A549 (cell line): ENCODE data around the gene KCNG2. TPM values are rescaled to one million over a fixed set of nuclear protein-coding genes. Genes with fewer than 3 reads are reported as not detected.

Experiments used
- ATAC-seq, 2 experiments: fragments of 200-7000 bp in 1 of 2; fragments of >200 bp in 1 of 2; cut with Nextera tagmentation in 1 of 2; cut with Tn5 transposase in 1 of 2; 3 replicates each; pipeline versions ENCODE4 v1.8.0 to v1.9.1; 2018 to 2020; ENCODE audit warnings: mild to moderate bottlenecking in 1 of 2, moderate library complexity in 1 of 2
- CTCF ChIA-PET: fragments of 300-600 bp; sonication (Branson Sonifier 250); formaldehyde crosslinking; extraction: SDS; loops from one replicate; lab custom pipeline; 2021; ENCODE audit warnings: antibody characterized with exemption, inconsistent platforms; lab: Yijun Ruan, JAX
- POLR2A ChIA-PET: fragments of 350-600 bp; formaldehyde crosslinking; extraction: SDS; loops from one replicate; lab custom pipeline; 2021; ENCODE audit warnings: antibody characterized with exemption, inconsistent platforms; lab: Yijun Ruan, JAX
- DNase-seq, 2 experiments: peaks; one replicate each; pipeline versions ENCODE4 v3.0.0 to v3.0.0-alpha.2; 2011 to 2016; ENCODE audit warnings: low read depth in 1 of 2, low spot score in 1 of 2
- FAIRE-seq: peaks from 2 replicates; lab custom pipeline; 2011; peaks lifted over from hg19 to GRCh38; lab: Jason Lieb, UNC
- H3K27ac ChIP-seq, 2 experiments: fragments of >200 bp; sonication (Bioruptor Twin); formaldehyde crosslinking; 3 replicates each; pipeline ENCODE4 v1.5.1; 2016 to 2017
- H3K4me1 ChIP-seq: fragments of >200 bp; sonication (Bioruptor Twin); formaldehyde crosslinking; 3 replicates; pipeline ENCODE4 v1.6.1; 2016
- H3K4me2 ChIP-seq: fragments of >200 bp; sonication (Bioruptor Twin); formaldehyde crosslinking; 3 replicates; pipeline ENCODE4 v1.6.1; 2016
- H3K4me3 ChIP-seq: fragments of >200 bp; sonication (Bioruptor Twin); formaldehyde crosslinking; 3 replicates; pipeline ENCODE4 v1.5.1; 2016
- H3K9me3 ChIP-seq: fragments of >200 bp; sonication (Bioruptor Twin); formaldehyde crosslinking; 3 replicates; pipeline ENCODE4 v1.6.1; 2016
- BHLHE40 ChIP-seq: IDR thresholded peaks from 2 replicates; pipeline ENCODE4 v1.6.1; 2012; ENCODE audit warnings: low read depth, low read length, inconsistent platforms
- CHD4 ChIP-seq: fragments of 200-600 bp; sonication (generic); IDR thresholded peaks from 2 replicates; pipeline ENCODE4 v1.6.1; 2016; ENCODE audit warnings: antibody characterized with exemption, mild to moderate bottlenecking, borderline replicate concordance
- ESRRA ChIP-seq: fragments of 150-350 bp; IDR thresholded peaks from 2 replicates; pipeline ENCODE4 v1.6.1; 2014; ENCODE audit warnings: mild to moderate bottlenecking, low read length, borderline replicate concordance
- HOXB5 ChIP-seq: fragments of 250-450 bp; sonication (Bioruptor Pico); IDR thresholded peaks from 2 replicates; pipeline ENCODE4 v1.5.0; 2020; ENCODE audit warnings: mild to moderate bottlenecking, moderate library complexity
- JUN ChIP-seq, 2 experiments: fragments of >200 bp; sonication (Bioruptor Twin); formaldehyde crosslinking; IDR thresholded peaks; 2 replicates in 1 of 2; 3 replicates in 1 of 2; pipeline ENCODE4 v1.6.1; 2016 to 2017
- MAFK ChIP-seq: fragments of 450-650 bp; IDR thresholded peaks from 2 replicates; pipeline ENCODE4 v1.6.1; 2014; ENCODE audit not compliant: partially characterized antibody
- MAZ ChIP-seq: fragments of 150-350 bp; IDR thresholded peaks from 2 replicates; pipeline ENCODE4 v1.6.1; 2014; ENCODE audit warnings: antibody characterized with exemption, low read depth, low read length, borderline replicate concordance
- NFE2L2 ChIP-seq: fragments of 150-350 bp; conservative IDR thresholded peaks from 2 replicates; pipeline ENCODE4 v1.6.1; 2014; ENCODE audit warnings: low read length
- NR3C1 ChIP-seq: fragments of >200 bp; sonication (Bioruptor Twin); formaldehyde crosslinking; IDR thresholded peaks from 3 replicates; pipeline ENCODE4 v1.6.1; 2017
- PHF8 ChIP-seq: fragments of 200-600 bp; sonication (generic); IDR thresholded peaks from 2 replicates; pipeline ENCODE4 v1.6.1; 2016; ENCODE audit warnings: low read depth, mild to moderate bottlenecking, antibody characterized with exemption, moderate library complexity, borderline replicate concordance
- POLR2A ChIP-seq: IDR thresholded peaks from 2 replicates; pipeline ENCODE4 v1.6.1; 2012; ENCODE audit warnings: mild to moderate bottlenecking, low read length
- RAD21 ChIP-seq, 2 experiments: fragments of >200 bp in 1 of 2; sonication (Bioruptor Twin) in 1 of 2; formaldehyde crosslinking in 1 of 2; IDR thresholded peaks in 1 of 2; conservative IDR thresholded peaks in 1 of 2; 2 replicates in 1 of 2; 3 replicates in 1 of 2; pipeline ENCODE4 v1.6.1; 2012 to 2018; ENCODE audit warnings: inconsistent platforms in 1 of 2
- RCOR1 ChIP-seq: fragments of 150-350 bp; IDR thresholded peaks from 2 replicates; pipeline ENCODE4 v1.6.1; 2014; ENCODE audit warnings: antibody characterized with exemption, low read length, low read depth
- RFX5 ChIP-seq: fragments of 450-650 bp; IDR thresholded peaks from 2 replicates; pipeline ENCODE4 v1.7.1; 2014; ENCODE audit warnings: antibody characterized with exemption, mild to moderate bottlenecking, moderate library complexity
- TFCP2L1 ChIP-seq: fragments of 250-450 bp; sonication (Bioruptor Pico); IDR thresholded peaks from 2 replicates; pipeline ENCODE4 v1.5.0; 2021; ENCODE audit warnings: mild to moderate bottlenecking
- TP53 ChIP-seq: fragments of 250-450 bp; sonication (Bioruptor Pico); IDR thresholded peaks from 2 replicates; pipeline ENCODE4 v1.5.0; 2021; ENCODE audit warnings: mild to moderate bottlenecking, moderate library complexity
- ZFP36 ChIP-seq: fragments of 450-650 bp; IDR thresholded peaks from 2 replicates; pipeline ENCODE4 v1.6.1; 2014; ENCODE audit warnings: borderline replicate concordance; ENCODE audit not compliant: partially characterized antibody
- ZNF302 ChIP-seq: fragments of 250-450 bp; sonication (Bioruptor Pico); IDR thresholded peaks from 2 replicates; pipeline ENCODE4 v1.9.0; 2021; ENCODE audit warnings: inconsistent platforms, mild to moderate bottlenecking, moderate library complexity
- WGBS: methylation state at CpG from one replicate; pipeline ENCODE4 v1.1.6; 2017; ENCODE audit errors: missing lambda C conversion rate; 5-methylcytosine and 5-hydroxymethylcytosine counted together
- polyA plus RNA-seq, 4 experiments: library from polyadenylated mRNA; depleted of rRNA in 3 of 4; stranded (reverse); fragments of >200 nt; fragmentation: RNase III in 1 of 4; extraction: RNeasy Plus Mini Kit Qiagen cat#74134 plus additional on column Dnase treatment in 1 of 4; gene quantifications; 2 replicates in 3 of 4; 3 replicates in 1 of 4; pipeline ENCODE4 v1.2.3, GENCODE V29; 2011 to 2017
- TF ChIP-seq, protein P1 (sequence below): fragments of 250-450 bp; sonication (Bioruptor Pico); IDR thresholded peaks from 2 replicates; pipeline ENCODE4 v1.5.0; 2021; ENCODE audit warnings: mild to moderate bottlenecking, moderate library complexity, borderline replicate concordance
- TF ChIP-seq, protein P2 (sequence below): fragments of 200-600 bp; sonication (generic); IDR thresholded peaks from 2 replicates; pipeline ENCODE4 v1.6.1; 2016; ENCODE audit warnings: antibody characterized with exemption, mild to moderate bottlenecking, moderate library complexity
- TF ChIP-seq, protein P3 (sequence below): fragments of 250-450 bp; sonication (Bioruptor Pico); IDR thresholded peaks from 2 replicates; pipeline ENCODE4 v1.5.0; 2020; ENCODE audit warnings: low read depth, mild to moderate bottlenecking, moderate library complexity
- TF ChIP-seq, protein P4 (sequence below): fragments of 150-350 bp; IDR thresholded peaks from 2 replicates; pipeline ENCODE4 v1.6.1; 2014; ENCODE audit warnings: low read depth, mild to moderate bottlenecking, low read length

Gene KCNG2
- polyA plus RNA-seq, 2 of the 4 experiments (the other 2 are of a cell fraction): not detected

DNA sequence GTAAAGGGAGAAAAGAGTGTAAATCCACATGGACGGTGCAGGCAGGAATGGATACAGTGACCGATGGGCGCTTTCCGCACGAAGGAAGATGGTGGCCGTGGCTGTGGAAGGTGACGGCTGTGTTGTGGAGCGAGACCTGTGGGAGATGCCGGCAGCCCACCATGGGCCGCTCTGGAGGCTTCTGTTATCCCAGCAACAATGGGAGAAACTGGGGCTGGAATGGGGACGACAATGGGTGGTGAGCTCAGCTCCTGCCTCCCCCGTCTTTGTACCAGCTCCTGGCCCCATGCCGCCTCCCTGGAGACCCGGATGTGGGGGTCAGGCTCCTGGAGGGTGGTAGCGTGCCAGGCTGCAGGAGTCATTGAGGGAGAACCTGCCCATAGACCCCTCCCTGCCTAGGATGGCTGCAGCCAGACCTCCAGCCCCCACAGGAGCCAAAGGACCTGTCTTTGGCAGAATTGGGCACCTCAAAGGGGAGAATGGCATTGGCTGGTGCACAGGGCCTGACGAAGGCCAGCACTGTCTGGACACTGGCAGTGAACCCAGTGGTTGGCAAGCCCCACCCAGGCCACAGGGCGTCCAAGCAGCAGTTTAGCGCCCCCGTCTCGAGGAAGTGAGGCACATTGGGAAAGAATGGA, 81.1 kb downstream of the KCNG2 start:
- ATAC-seq: no peak
- FAIRE-seq: no peak
- Histone ChIP-seq H3K4me3 (no peak overlapping the region), H3K9me3 (no peaks in the 10 kb centered on the region), H3K4me1 (no peaks in the 10 kb centered on the region), H3K4me2 (no peak overlapping the region), H3K27ac (no peak overlapping the region)
- no peak for DNase-seq
- ChIA-PET CTCF (no interaction called here), POLR2A (no interaction called here)
- WGBS: 71% methylated on average over 18 of the region's 20 CpGs
- TF ChIP-seq CHD4 (no peak), PHF8 (no peak), BHLHE40 (no peak), TP53 (CRISPR knock-in tag) (no peak), RCOR1 (no peak), MAZ (no peak), ZNF302 (CRISPR knock-in tag) (no peak), RFX5 (no peak), NR3C1 (no peak), TFCP2L1 (CRISPR knock-in tag) (no peak), POLR2A (no peak), MAFK (no peak), ESRRA (no peak), JUN (IDR thresholded peaks at IDR 0.05) (no peak), HOXB5 (no peak)
- TF ChIP-seq, protein P1, sequence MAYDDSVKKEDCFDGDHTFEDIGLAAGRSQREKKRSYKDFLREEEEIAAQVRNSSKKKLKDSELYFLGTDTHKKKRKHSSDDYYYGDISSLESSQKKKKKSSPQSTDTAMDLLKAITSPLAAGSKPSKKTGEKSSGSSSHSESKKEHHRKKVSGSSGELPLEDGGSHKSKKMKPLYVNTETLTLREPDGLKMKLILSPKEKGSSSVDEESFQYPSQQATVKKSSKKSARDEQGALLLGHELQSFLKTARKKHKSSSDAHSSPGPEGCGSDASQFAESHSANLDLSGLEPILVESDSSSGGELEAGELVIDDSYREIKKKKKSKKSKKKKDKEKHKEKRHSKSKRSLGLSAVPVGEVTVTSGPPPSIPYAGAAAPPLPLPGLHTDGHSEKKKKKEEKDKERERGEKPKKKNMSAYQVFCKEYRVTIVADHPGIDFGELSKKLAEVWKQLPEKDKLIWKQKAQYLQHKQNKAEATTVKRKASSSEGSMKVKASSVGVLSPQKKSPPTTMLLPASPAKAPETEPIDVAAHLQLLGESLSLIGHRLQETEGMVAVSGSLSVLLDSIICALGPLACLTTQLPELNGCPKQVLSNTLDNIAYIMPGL: no peak
- TF ChIP-seq, protein P2, sequence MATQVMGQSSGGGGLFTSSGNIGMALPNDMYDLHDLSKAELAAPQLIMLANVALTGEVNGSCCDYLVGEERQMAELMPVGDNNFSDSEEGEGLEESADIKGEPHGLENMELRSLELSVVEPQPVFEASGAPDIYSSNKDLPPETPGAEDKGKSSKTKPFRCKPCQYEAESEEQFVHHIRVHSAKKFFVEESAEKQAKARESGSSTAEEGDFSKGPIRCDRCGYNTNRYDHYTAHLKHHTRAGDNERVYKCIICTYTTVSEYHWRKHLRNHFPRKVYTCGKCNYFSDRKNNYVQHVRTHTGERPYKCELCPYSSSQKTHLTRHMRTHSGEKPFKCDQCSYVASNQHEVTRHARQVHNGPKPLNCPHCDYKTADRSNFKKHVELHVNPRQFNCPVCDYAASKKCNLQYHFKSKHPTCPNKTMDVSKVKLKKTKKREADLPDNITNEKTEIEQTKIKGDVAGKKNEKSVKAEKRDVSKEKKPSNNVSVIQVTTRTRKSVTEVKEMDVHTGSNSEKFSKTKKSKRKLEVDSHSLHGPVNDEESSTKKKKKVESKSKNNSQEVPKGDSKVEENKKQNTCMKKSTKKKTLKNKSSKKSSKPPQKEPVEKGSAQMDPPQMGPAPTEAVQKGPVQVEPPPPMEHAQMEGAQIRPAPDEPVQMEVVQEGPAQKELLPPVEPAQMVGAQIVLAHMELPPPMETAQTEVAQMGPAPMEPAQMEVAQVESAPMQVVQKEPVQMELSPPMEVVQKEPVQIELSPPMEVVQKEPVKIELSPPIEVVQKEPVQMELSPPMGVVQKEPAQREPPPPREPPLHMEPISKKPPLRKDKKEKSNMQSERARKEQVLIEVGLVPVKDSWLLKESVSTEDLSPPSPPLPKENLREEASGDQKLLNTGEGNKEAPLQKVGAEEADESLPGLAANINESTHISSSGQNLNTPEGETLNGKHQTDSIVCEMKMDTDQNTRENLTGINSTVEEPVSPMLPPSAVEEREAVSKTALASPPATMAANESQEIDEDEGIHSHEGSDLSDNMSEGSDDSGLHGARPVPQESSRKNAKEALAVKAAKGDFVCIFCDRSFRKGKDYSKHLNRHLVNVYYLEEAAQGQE: no peak
- TF ChIP-seq, protein P3, sequence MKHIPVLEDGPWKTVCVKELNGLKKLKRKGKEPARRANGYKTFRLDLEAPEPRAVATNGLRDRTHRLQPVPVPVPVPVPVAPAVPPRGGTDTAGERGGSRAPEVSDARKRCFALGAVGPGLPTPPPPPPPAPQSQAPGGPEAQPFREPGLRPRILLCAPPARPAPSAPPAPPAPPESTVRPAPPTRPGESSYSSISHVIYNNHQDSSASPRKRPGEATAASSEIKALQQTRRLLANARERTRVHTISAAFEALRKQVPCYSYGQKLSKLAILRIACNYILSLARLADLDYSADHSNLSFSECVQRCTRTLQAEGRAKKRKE (CRISPR knock-in tag): no peak
- TF ChIP-seq, all 56 proteins: peak for 0

DNA sequence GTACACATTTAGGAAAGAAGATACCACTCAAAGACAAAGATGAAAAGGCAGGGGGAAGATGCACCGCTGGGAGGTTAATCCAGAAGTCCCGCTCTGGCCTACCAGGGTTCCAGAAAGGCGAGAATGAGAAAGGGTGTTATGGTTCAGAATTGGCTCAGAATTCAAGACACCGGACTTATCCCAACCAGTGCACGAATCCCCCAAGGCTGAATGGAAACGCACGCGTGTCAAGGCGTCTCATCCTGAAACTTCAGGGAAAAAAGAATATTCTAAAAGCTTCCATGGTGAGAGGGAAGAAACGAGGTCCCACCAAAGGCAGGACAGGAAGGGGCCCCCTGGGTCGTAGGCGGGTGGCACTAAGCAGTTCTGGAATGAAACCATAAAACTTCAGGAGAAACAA, 81.8 kb downstream of the KCNG2 start:
- no peak for DNase-seq
- TF ChIP-seq NFE2L2: no peak
- TF ChIP-seq, protein P4, sequence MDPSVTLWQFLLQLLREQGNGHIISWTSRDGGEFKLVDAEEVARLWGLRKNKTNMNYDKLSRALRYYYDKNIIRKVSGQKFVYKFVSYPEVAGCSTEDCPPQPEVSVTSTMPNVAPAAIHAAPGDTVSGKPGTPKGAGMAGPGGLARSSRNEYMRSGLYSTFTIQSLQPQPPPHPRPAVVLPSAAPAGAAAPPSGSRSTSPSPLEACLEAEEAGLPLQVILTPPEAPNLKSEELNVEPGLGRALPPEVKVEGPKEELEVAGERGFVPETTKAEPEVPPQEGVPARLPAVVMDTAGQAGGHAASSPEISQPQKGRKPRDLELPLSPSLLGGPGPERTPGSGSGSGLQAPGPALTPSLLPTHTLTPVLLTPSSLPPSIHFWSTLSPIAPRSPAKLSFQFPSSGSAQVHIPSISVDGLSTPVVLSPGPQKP: no peak
- TF ChIP-seq ZFP36: no peak
- no peak for TF ChIP-seq RCOR1
- no peak for TF ChIP-seq RAD21 (conservative IDR thresholded peaks at IDR 0.05 in 1 of 2, IDR thresholded peaks at IDR 0.05 in 1 of 2)
- Histone ChIP-seq H3K4me2 (no peak overlapping the region), H3K4me1 (no peaks in the 10 kb centered on the region), H3K27ac (no peak overlapping the region), H3K9me3 (no peaks in the 10 kb centered on the region), H3K4me3 (no peak overlapping the region)
- ChIA-PET POLR2A (no interaction called here), CTCF (no interaction called here)
- no peak for FAIRE-seq
- no peak for ATAC-seq
- 69% methylated on average over 12 of the region's 12 CpGs for WGBS
